ENCODE measurements around the gene NANOGP8.

Gene NANOGP8

GRCh38 chr15:35111861-35112260 is 26.8 kb upstream of the NANOGP8 start:
- H3K27me3 ChIP-seq (ENCODE audit: insufficient read depth, low read length, poor library complexity), result no peaks in the 10 kb centered on the region

DNA sequence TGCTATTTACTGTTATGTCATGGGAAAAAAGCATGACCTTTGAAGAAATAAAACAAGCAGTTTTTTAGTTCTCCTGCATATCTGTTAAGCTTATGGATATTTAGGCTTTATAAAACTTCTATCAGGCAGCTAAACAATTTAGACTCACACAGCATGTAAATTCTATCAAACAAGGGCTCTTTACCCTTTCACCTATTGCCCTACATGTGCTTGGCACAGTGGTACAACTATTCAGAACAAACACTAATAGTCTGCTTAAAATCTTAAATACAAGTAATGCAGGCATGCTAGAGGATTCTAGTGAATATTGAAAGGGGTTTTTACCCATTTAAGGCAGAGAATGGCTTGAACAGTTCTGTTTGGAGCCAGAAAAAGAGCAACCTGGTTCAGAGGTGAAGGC is 23.4 kb upstream of the NANOGP8 start:
- H3K9ac ChIP-seq (ENCODE audit: low read depth, low read length), result no peak overlapping the region
- H2AFZ ChIP-seq (ENCODE audit: low read depth, low read length), result no peak overlapping the region
- H3K4me1 ChIP-seq (ENCODE audit: insufficient read depth, low read length), result no peaks in the 10 kb centered on the region
- no peaks in the 10 kb centered on the region for H3K9me3 ChIP-seq (ENCODE audit: insufficient read depth, low read length, severe bottlenecking)
- H3K36me3 ChIP-seq (ENCODE audit: insufficient read depth, low read length), result no peaks in the 10 kb centered on the region
- H4K20me1 ChIP-seq (ENCODE audit: insufficient read depth, low read length), result no peaks in the 10 kb centered on the region
- TF ChIP-seq, protein P1, sequence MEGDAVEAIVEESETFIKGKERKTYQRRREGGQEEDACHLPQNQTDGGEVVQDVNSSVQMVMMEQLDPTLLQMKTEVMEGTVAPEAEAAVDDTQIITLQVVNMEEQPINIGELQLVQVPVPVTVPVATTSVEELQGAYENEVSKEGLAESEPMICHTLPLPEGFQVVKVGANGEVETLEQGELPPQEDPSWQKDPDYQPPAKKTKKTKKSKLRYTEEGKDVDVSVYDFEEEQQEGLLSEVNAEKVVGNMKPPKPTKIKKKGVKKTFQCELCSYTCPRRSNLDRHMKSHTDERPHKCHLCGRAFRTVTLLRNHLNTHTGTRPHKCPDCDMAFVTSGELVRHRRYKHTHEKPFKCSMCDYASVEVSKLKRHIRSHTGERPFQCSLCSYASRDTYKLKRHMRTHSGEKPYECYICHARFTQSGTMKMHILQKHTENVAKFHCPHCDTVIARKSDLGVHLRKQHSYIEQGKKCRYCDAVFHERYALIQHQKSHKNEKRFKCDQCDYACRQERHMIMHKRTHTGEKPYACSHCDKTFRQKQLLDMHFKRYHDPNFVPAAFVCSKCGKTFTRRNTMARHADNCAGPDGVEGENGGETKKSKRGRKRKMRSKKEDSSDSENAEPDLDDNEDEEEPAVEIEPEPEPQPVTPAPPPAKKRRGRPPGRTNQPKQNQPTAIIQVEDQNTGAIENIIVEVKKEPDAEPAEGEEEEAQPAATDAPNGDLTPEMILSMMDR (IDR thresholded peaks at IDR 0.05; ENCODE audit: borderline replicate concordance, extremely low read depth, low read length, poor library complexity, severe bottlenecking), result no peak
- TF ChIP-seq EZH2 (IDR thresholded peaks at IDR 0.05; ENCODE audit: borderline replicate concordance, low read depth, low read length, severe bottlenecking), result no peak
- ATAC-seq (ENCODE audit: insufficient read depth, low read depth) (no peak), DNase-seq (no peak)
- H3K79me2 ChIP-seq (ENCODE audit: insufficient read depth, low read length), result no peaks in the 10 kb centered on the region
- no peak overlapping the region for H3K27ac ChIP-seq (ENCODE audit: low read length)
- H3K4me3 ChIP-seq (ENCODE audit: low read depth in 1 of 2, low read length in 2 of 2), result no peak overlapping the region
- no peak overlapping the region for H3K4me2 ChIP-seq (ENCODE audit: insufficient read depth, low read length)
- no peaks in the 10 kb centered on the region for H3K27me3 ChIP-seq (ENCODE audit: insufficient read depth, low read length, poor library complexity)

More at GRCh38 chr15:35111861-35112260, 26.8 kb upstream of the NANOGP8 start:
- Histone ChIP-seq H3K79me2 (ENCODE audit: insufficient read depth, low read length) (no peaks in the 10 kb centered on the region), H3K4me3 (ENCODE audit: low read depth in 1 of 2, low read length in 2 of 2) (no peak overlapping the region), H3K4me2 (ENCODE audit: insufficient read depth, low read length) (no peak overlapping the region), H3K27ac (ENCODE audit: low read length) (no peak overlapping the region), H3K4me1 (ENCODE audit: insufficient read depth, low read length) (no peaks in the 10 kb centered on the region), H3K9ac (ENCODE audit: low read depth, low read length) (no peak overlapping the region), H3K9me3 (ENCODE audit: insufficient read depth, low read length, severe bottlenecking) (no peaks in the 10 kb centered on the region), H3K36me3 (ENCODE audit: insufficient read depth, low read length) (no peaks in the 10 kb centered on the region), H2AFZ (ENCODE audit: low read depth, low read length) (no peak overlapping the region), H4K20me1 (ENCODE audit: insufficient read depth, low read length) (no peaks in the 10 kb centered on the region)
- DNase-seq (no peak), ATAC-seq (ENCODE audit: insufficient read depth, low read depth) (no peak)
- no peak for TF ChIP-seq EZH2 (IDR thresholded peaks at IDR 0.05; ENCODE audit: borderline replicate concordance, low read depth, low read length, severe bottlenecking)
- TF ChIP-seq, protein P1 (IDR thresholded peaks at IDR 0.05; ENCODE audit: borderline replicate concordance, extremely low read depth, low read length, poor library complexity, severe bottlenecking), result no peak

DNA sequence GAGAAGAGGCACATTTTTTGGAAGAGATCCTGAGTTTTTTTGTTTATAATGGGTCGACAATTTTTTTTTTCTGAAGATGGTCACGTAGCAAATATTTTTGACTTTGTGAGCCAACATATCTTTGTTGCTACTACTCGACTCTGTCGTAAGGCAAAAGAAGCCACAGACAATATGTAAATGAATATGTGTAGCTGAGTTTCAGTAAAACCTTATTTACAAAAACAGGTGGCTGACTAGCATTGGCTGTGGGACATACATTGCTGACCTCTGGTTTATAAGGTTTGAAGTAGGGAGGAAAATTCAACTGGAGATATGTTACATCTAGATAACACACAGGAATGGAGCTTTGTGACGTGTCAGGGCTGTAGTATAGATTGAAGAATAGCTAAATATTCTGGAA is 22.5 kb upstream of the NANOGP8 start:
- no peaks in the 10 kb centered on the region for H3K9me3 ChIP-seq (ENCODE audit: insufficient read depth, low read length, severe bottlenecking)
- ATAC-seq (ENCODE audit: insufficient read depth, low read depth) (no peak), DNase-seq (no peak)
- no peak overlapping the region for H3K9ac ChIP-seq (ENCODE audit: low read depth, low read length)
- H3K27ac ChIP-seq (ENCODE audit: low read length), result no peak overlapping the region
- TF ChIP-seq, protein P1 (IDR thresholded peaks at IDR 0.05; ENCODE audit: borderline replicate concordance, extremely low read depth, low read length, poor library complexity, severe bottlenecking), result no peak
- no peak for TF ChIP-seq EZH2 (IDR thresholded peaks at IDR 0.05; ENCODE audit: borderline replicate concordance, low read depth, low read length, severe bottlenecking)
- H3K4me3 ChIP-seq (ENCODE audit: low read depth in 1 of 2, low read length in 2 of 2), result no peak overlapping the region
- no peaks in the 10 kb centered on the region for H3K79me2 ChIP-seq (ENCODE audit: insufficient read depth, low read length)
- no peak overlapping the region for H3K4me2 ChIP-seq (ENCODE audit: insufficient read depth, low read length)
- H3K36me3 ChIP-seq (ENCODE audit: insufficient read depth, low read length), result no peaks in the 10 kb centered on the region
- no peaks in the 10 kb centered on the region for H3K27me3 ChIP-seq (ENCODE audit: insufficient read depth, low read length, poor library complexity)
- H2AFZ ChIP-seq (ENCODE audit: low read depth, low read length), result no peak overlapping the region
- H3K4me1 ChIP-seq (ENCODE audit: insufficient read depth, low read length), result no peaks in the 10 kb centered on the region
- no peaks in the 10 kb centered on the region for H4K20me1 ChIP-seq (ENCODE audit: insufficient read depth, low read length)

- no peak for ATAC-seq (ENCODE audit: insufficient read depth, low read depth)
- no peaks in the 10 kb centered on the region for H3K79me2 ChIP-seq (ENCODE audit: insufficient read depth, low read length)
- H2AFZ ChIP-seq (ENCODE audit: low read depth, low read length), result no peak overlapping the region
These were observed 22.0 kb upstream of the NANOGP8 start for GRCh38 chr15:35107122-35107521.

More at GRCh38 chr15:35107122-35107521, 22.0 kb upstream of the NANOGP8 start:
- H3K27me3 ChIP-seq (ENCODE audit: insufficient read depth, low read length, poor library complexity), result no peaks in the 10 kb centered on the region
- H3K9me3 ChIP-seq (ENCODE audit: insufficient read depth, low read length, severe bottlenecking), result no peaks in the 10 kb centered on the region
- no peaks in the 10 kb centered on the region for H3K4me1 ChIP-seq (ENCODE audit: insufficient read depth, low read length)
- TF ChIP-seq EZH2 (IDR thresholded peaks at IDR 0.05; ENCODE audit: borderline replicate concordance, low read depth, low read length, severe bottlenecking), result no peak
- TF ChIP-seq, protein P1 (IDR thresholded peaks at IDR 0.05; ENCODE audit: borderline replicate concordance, extremely low read depth, low read length, poor library complexity, severe bottlenecking), result no peak
- no peak overlapping the region for H3K27ac ChIP-seq (ENCODE audit: low read length)
- H4K20me1 ChIP-seq (ENCODE audit: insufficient read depth, low read length), result no peaks in the 10 kb centered on the region
- H3K4me2 ChIP-seq (ENCODE audit: insufficient read depth, low read length), result no peak overlapping the region
- no peaks in the 10 kb centered on the region for H3K36me3 ChIP-seq (ENCODE audit: insufficient read depth, low read length)
- no peak for DNase-seq
- H3K9ac ChIP-seq (ENCODE audit: low read depth, low read length), result no peak overlapping the region
- no peak overlapping the region for H3K4me3 ChIP-seq (ENCODE audit: low read depth in 1 of 2, low read length in 2 of 2)
